MM.1S (cell line): ENCODE data around the gene MXRA7.

Source experiments
- CTCF ChIP-seq: fragments of 300-600 bp; sonication (generic); IDR thresholded peaks from 2 replicates; pipeline ENCODE4 v1.5.1; 2016; ENCODE audit warnings: antibody characterized with exemption, low read length, mixed read lengths
- EZH2 ChIP-seq: fragments of 300-600 bp; sonication (generic); optimal IDR thresholded peaks from 2 replicates; pipeline ENCODE3; 2017; ENCODE audit warnings: low read depth, mild to moderate bottlenecking, antibody characterized with exemption, low read length, mixed read lengths
- EZH2phosphoT487 ChIP-seq: fragments of 300-600 bp; sonication (generic); IDR thresholded peaks from 2 replicates; pipeline ENCODE4 v1.6.1; 2018; ENCODE audit warnings: antibody characterized with exemption, low read length

- no peak for TF ChIP-seq CTCF
- no peak for TF ChIP-seq EZH2
- TF ChIP-seq EZH2phosphoT487, result no peak
Observed at GRCh38 chr17:76688165-76688622, 22.6 kb downstream of the MXRA7 start.
